BE2C (cell line): ENCODE results near the gene VPS8.

Experiments
- DNase-seq: peaks from one replicate; pipeline ENCODE4 v3.0.0-alpha.2; 2020
- H3K27me3 ChIP-seq: fragments of 250-450 bp; sonication (Bioruptor Pico); 2 replicates; pipeline ENCODE4 v1.5.1; 2020; ENCODE audit warnings: mild to moderate bottlenecking
- H3K36me3 ChIP-seq: fragments of 250-450 bp; sonication (Bioruptor Pico); 2 replicates; pipeline ENCODE4 v1.5.1; 2020; ENCODE audit warnings: mild to moderate bottlenecking
- H3K4me1 ChIP-seq: fragments of 250-450 bp; sonication (Bioruptor Pico); 2 replicates; pipeline ENCODE4 v1.5.1; 2020
- H3K4me3 ChIP-seq: 2 replicates; pipeline ENCODE4 v1.5.1; 2011; ENCODE audit warnings: low read depth, low read length
- H3K9me3 ChIP-seq: fragments of 250-450 bp; sonication (Bioruptor Pico); 2 replicates; pipeline ENCODE4 v1.5.1; 2020
- CTCF ChIP-seq: IDR thresholded peaks from 2 replicates; pipeline ENCODE4 v1.5.1; 2012; ENCODE audit warnings: mild to moderate bottlenecking, low read depth, low read length

The VPS8 gene

GRCh38 chr3:184773283-184774186 is 38.4 kb upstream of the VPS8 start:
- TF ChIP-seq CTCF: no peak
- Histone ChIP-seq H3K4me1 (no peaks in the 10 kb centered on the region), H3K4me3 (peak overlapping the region; percentile 43), H3K27me3 (peaks cover 2% of the 10 kb centered on the region), H3K36me3 (no peaks in the 10 kb centered on the region), H3K9me3 (no peaks in the 10 kb centered on the region)
- peak; percentile 55 for DNase-seq

- H3K4me3 ChIP-seq: no peak overlapping the region
- no peak for DNase-seq
- no peaks in the 10 kb centered on the region for H3K36me3 ChIP-seq
- no peak for TF ChIP-seq CTCF
- H3K9me3 ChIP-seq: no peaks in the 10 kb centered on the region
- no peaks in the 10 kb centered on the region for H3K4me1 ChIP-seq
- H3K27me3 ChIP-seq: peaks cover 4% of the 10 kb centered on the region
These were observed 35.0 kb upstream of the VPS8 start for GRCh38 chr3:184776916-184777315.

GRCh38 chr3:184777566-184778356 is 34.2 kb upstream of the VPS8 start:
- no peaks in the 10 kb centered on the region for H3K36me3 ChIP-seq
- DNase-seq: peak; percentile 93
- peak; percentile 85 for TF ChIP-seq CTCF
- no peaks in the 10 kb centered on the region for H3K9me3 ChIP-seq
- no peak overlapping the region for H3K4me3 ChIP-seq
- no peaks in the 10 kb centered on the region for H3K4me1 ChIP-seq
- peaks cover 4% of the 10 kb centered on the region for H3K27me3 ChIP-seq

GRCh38 chr3:184778426-184779332 is 33.3 kb upstream of the VPS8 start:
- no peaks in the 10 kb centered on the region for H3K36me3 ChIP-seq
- peaks cover 4% of the 10 kb centered on the region for H3K27me3 ChIP-seq
- no peaks in the 10 kb centered on the region for H3K4me1 ChIP-seq
- no peak for DNase-seq
- no peaks in the 10 kb centered on the region for H3K9me3 ChIP-seq
- no peak overlapping the region for H3K4me3 ChIP-seq
- no peak for TF ChIP-seq CTCF

GRCh38 chr3:184780981-184781515 is 30.9 kb upstream of the VPS8 start:
- Histone ChIP-seq H3K4me3 (no peak overlapping the region), H3K36me3 (no peaks in the 10 kb centered on the region), H3K9me3 (no peaks in the 10 kb centered on the region), H3K27me3 (peaks cover 4% of the 10 kb centered on the region), H3K4me1 (no peaks in the 10 kb centered on the region)
- no peak for TF ChIP-seq CTCF
- no peak for DNase-seq
